GM12865 (cell line): Measurements from ENCODE around the gene FBXO24.

ENCODE experiments used
- DNase-seq: peaks from one replicate; pipeline ENCODE4 v3.0.0; 2010; ENCODE audit warnings: low read depth
- H3K4me3 ChIP-seq: 2 replicates; pipeline ENCODE4 v1.5.1; 2011; ENCODE audit warnings: mild to moderate bottlenecking, low read depth, low read length, control low read depth
- TF ChIP-seq, protein P1 (sequence below): IDR thresholded peaks from 2 replicates; pipeline ENCODE4 v1.5.1; 2011; ENCODE audit warnings: low read length, control low read depth, low read depth, inconsistent platforms; ENCODE audit not compliant: insufficient read depth; ENCODE audit errors: missing control alignments

Gene FBXO24

DNA sequence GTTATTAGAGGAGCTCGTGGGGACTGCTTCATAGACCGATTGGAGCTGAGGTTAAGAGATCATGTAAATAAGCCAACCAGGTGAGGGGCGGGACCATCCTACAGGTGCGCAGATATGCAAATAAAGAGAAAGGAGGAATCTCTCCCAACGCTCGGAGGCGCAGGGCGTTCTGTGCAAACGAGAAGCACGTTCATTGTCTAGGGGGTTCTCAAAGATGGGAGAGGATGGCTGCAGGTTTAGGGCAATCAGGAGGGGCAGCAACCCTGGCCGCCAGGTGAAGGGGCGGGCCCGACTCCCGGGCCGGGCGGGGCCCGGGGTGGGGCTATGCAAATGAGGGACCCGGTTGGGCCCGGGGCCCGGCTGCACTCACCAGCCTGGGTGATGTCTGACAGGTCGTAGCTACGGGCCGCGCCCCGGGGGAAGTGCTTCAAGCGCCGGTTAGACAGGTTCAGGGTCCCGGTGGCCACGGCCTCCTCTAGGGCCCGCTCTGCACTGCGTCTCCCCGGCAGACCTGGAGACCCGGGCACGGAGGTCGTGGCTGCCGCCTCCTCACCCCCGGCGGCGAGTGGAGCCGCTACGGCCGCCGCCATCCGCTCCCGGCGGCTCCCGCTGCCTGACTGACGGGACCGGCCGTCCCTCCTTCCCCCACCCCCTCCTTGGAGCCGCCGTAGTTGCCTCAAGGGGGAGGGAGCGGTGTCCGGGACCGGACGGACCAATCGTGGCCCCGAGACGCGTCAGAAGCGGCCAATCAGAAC is 440 bp upstream of the FBXO24 start, which contains the start of gene LRCH4:
TSS of gene LRCH4 (minus strand) at position 619 of the 755 bp plus-strand sequence. CDS start at position 590, 29 bp downstream.
- H3K4me3 ChIP-seq, result peak within 1 kb of the TSS; percentile 93
- peak; percentile 65 for DNase-seq

DNA sequence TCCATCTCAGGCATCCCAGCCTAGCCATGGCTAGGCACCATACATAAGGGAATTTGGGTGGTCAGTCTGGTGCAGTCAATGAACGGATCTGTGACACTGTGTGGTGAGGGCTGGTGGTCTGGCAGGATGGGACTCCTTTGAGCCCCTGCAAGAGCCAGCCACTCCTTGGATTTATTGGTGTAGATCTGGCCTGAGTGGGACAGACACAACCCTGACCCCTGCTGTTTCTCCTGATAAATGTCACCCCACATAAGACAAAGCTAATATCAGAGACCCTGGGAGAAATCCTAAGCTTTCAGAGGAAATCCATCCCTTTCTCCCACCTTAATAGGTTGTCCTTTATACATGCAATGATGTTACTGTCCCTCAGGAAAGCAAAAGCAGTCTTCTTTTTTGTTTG is 2.3 kb downstream of the FBXO24 start:
- TF ChIP-seq, protein P1, sequence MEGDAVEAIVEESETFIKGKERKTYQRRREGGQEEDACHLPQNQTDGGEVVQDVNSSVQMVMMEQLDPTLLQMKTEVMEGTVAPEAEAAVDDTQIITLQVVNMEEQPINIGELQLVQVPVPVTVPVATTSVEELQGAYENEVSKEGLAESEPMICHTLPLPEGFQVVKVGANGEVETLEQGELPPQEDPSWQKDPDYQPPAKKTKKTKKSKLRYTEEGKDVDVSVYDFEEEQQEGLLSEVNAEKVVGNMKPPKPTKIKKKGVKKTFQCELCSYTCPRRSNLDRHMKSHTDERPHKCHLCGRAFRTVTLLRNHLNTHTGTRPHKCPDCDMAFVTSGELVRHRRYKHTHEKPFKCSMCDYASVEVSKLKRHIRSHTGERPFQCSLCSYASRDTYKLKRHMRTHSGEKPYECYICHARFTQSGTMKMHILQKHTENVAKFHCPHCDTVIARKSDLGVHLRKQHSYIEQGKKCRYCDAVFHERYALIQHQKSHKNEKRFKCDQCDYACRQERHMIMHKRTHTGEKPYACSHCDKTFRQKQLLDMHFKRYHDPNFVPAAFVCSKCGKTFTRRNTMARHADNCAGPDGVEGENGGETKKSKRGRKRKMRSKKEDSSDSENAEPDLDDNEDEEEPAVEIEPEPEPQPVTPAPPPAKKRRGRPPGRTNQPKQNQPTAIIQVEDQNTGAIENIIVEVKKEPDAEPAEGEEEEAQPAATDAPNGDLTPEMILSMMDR, result peak; percentile 47
- peak; percentile 46 for DNase-seq
- H3K4me3 ChIP-seq, result no peak overlapping the region

More for the DNA sequence above, 440 bp upstream of the FBXO24 start, which contains the start of gene LRCH4:
- TF ChIP-seq, protein P1, result no peak

DNA sequence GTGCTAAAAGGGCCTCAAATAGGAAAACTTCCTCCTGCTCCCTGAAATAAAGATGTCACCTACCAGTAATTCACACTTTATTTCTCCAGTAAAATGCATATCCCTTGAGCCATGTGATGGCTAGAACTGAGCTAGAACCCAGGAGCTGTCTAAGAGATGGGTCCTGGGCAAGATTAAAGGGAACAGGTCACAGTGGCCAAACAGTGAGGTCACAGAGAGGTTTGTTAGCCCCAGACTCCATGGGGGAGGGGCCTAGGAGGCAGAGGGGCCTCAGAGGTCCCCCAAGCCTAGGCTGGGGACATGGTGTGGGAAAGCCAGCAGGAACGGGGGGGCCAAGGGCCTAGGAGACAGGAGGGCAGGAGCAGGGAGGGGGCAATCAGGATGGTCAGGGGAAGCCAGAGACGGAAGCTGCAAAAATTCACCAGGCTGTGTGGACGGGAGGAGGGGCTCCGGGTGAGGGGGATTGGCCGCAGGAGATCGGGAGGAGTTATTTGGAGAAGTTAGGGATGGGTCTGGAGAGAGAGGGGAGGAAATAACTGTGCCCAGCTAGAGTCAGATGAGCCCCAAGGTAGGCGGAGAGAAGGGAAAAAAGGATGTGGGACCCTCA is 3.3 kb downstream of the FBXO24 start:
- no peak for DNase-seq
- no peak overlapping the region for H3K4me3 ChIP-seq
- TF ChIP-seq, protein P1, result no peak

DNA sequence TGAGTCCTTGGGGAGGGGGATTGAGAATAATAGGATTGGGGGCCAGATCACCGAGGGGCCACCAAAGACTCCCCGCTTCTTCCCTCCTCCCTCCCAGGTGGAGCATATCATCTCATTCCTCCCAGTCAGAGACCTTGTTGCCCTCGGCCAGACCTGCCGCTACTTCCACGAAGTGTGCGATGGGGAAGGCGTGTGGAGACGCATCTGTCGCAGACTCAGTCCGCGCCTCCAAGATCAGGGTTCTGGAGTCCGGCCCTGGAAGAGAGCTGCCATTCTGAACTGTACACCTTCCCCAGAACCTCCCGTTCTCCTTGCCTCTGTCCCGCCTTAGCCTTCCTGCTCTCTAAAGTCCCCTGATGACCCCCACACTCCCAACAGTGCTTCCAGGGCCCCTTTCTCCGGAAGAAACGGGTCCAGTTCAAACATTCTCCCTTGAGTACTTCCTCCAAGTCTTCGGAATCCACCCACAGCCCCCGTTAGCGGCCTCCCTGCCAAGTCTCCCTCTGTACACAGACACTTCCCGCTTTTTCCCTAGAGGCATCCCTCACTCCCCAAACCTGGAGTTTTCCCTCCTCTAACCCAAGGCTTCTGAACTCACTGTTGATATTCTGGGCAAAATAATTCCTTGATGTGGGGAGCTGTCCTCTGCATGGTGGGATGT is 4.1 kb downstream of the FBXO24 start:
- no peak overlapping the region for H3K4me3 ChIP-seq
- no peak for DNase-seq
- TF ChIP-seq, protein P1, result no peak

DNA sequence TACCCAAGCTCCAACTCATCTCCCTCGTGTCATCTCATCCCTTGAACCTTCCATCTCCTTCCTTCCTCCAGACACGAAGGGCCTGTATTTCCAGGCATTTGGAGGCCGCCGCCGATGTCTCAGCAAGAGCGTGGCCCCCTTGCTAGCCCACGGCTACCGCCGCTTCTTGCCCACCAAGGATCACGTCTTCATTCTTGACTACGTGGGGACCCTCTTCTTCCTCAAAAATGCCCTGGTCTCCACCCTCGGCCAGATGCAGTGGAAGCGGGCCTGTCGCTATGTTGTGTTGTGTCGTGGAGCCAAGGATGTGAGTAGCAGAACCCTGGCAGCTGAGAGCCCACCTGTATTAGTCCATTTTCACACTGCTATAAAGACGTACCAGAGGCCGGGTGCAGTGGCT is 5.5 kb downstream of the FBXO24 start:
- DNase-seq, result no peak
- no peak overlapping the region for H3K4me3 ChIP-seq
- TF ChIP-seq, protein P1, result no peak

DNA sequence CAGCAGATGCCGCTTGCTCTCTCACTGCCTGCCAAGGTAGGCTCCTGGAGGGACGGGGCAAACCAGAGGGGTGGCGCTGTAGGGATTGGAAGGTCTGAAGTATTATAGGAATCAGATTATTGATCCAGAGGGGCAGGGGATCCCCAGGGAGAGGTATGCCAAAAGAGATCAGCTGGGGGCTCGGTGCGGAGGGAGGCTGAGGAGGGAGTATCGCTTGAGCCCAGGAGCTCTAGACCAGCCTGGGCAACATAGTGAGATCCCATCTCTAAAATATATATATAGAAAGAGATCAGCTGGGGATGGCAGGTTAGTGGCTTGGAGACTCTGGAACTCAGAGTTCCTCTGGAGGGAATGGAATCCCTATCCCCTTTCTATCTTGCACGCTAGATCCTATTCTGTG is 9.1 kb downstream of the FBXO24 start:
- TF ChIP-seq, protein P1, result no peak
- no peak overlapping the region for H3K4me3 ChIP-seq
- no peak for DNase-seq
